Fibroblast of lung (primary cell): ENCODE results near the gene BRI3BP. TPM values are rescaled to one million over a fixed set of nuclear protein-coding genes. Genes with fewer than 3 reads are reported as not detected.

Source experiments
- DNase-seq, 2 donors: peaks; one replicate each; pipeline versions ENCODE4 v3.0.0 to v3.0.0-alpha.2; 2010; ENCODE audit warnings: low read depth in 2 of 2
- H2AFZ ChIP-seq: 2 replicates; pipeline ENCODE4 v1.5.1; 2012; ENCODE audit warnings: low read length, control low read depth, inconsistent platforms
- H3K27ac ChIP-seq: 2 replicates; pipeline ENCODE4 v1.5.1; 2011; ENCODE audit warnings: low read length, control low read depth; ENCODE audit not compliant: insufficient read depth
- H3K27me3 ChIP-seq: 2 replicates; pipeline ENCODE4 v1.5.1; 2011; ENCODE audit warnings: mild to moderate bottlenecking, low read length; ENCODE audit not compliant: control insufficient read depth, insufficient read depth
- H3K36me3 ChIP-seq: 2 replicates; pipeline ENCODE4 v1.5.1; 2011; ENCODE audit warnings: low read length; ENCODE audit not compliant: control insufficient read depth, insufficient read depth
- H3K4me1 ChIP-seq: 2 replicates; pipeline ENCODE4 v1.5.1; 2011; ENCODE audit warnings: low read length; ENCODE audit not compliant: control insufficient read depth, insufficient read depth; ENCODE audit errors: extremely low read depth
- H3K4me2 ChIP-seq: 2 replicates; pipeline ENCODE4 v1.5.1; 2011; ENCODE audit warnings: low read length, control low read depth; ENCODE audit not compliant: insufficient read depth; ENCODE audit errors: extremely low read depth
- H3K4me3 ChIP-seq, 4 experiments: fragments of 200-600 bp in 1 of 4; sonication (generic) in 1 of 4; replicated peaks in 1 of 4; 2 replicates each; pipeline ENCODE4 v1.5.1; 2011 to 2016; ENCODE audit warnings: low read length in 4 of 4, low read depth in 3 of 4, mild to moderate bottlenecking in 3 of 4, control low read depth in 2 of 4, inconsistent platforms in 1 of 4, mixed read lengths in 1 of 4; ENCODE audit not compliant: insufficient read depth in 1 of 4; ENCODE audit errors: control extremely low read depth in 1 of 4
- H3K79me2 ChIP-seq: 2 replicates; pipeline ENCODE4 v1.5.1; 2012; ENCODE audit warnings: mild to moderate bottlenecking, low read length, inconsistent platforms; ENCODE audit not compliant: control insufficient read depth, insufficient read depth
- H3K9ac ChIP-seq: 2 replicates; pipeline ENCODE4 v1.5.1; 2011; ENCODE audit warnings: mild to moderate bottlenecking, low read length, control low read depth; ENCODE audit not compliant: insufficient read depth
- H3K9me3 ChIP-seq: 2 replicates; pipeline ENCODE4 v1.5.1; 2012; ENCODE audit warnings: low read depth, low read length; ENCODE audit not compliant: control insufficient read depth, insufficient read depth
- H4K20me1 ChIP-seq: 2 replicates; pipeline ENCODE4 v1.5.1; 2011; ENCODE audit warnings: low read length; ENCODE audit not compliant: control insufficient read depth, insufficient read depth; ENCODE audit errors: extremely low read depth
- CTCF ChIP-seq, 2 donors: IDR thresholded peaks in 1 of 2; conservative IDR thresholded peaks in 1 of 2; 1 replicate in 1 of 2; 2 replicates in 1 of 2; pipeline ENCODE4 v1.5.1; 2011 to 2012; ENCODE audit warnings: low read length in 2 of 2, control low read depth in 1 of 2, inconsistent platforms in 1 of 2, low read depth in 1 of 2, mild to moderate bottlenecking in 1 of 2
- EZH2 ChIP-seq: IDR thresholded peaks from 2 replicates; pipeline ENCODE4 v1.5.1; 2012; ENCODE audit warnings: low read length, control low read depth, mild to moderate bottlenecking; ENCODE audit errors: missing control alignments
- polyA plus RNA-seq, 2 donors: library from polyadenylated mRNA; depleted of rRNA in 1 of 2; stranded (reverse) in 1 of 2; unstranded in 1 of 2; fragments of >200 nt; gene quantifications; 2 replicates each; pipeline ENCODE4 v1.2.1, GENCODE V29; 2011 to 2012; ENCODE audit warnings: missing spikeins in 1 of 2
- total RNA-seq: library from RNA; depleted of rRNA; stranded (reverse); fragments of >200 nt; gene quantifications from 2 replicates; pipeline ENCODE4 v1.2.1, GENCODE V29; 2014

BRI3BP gene
- total and polyA plus RNA-seq, 2 donors (not counting 1 experiment from before 2014, with no cell fraction given), result 2.3 to 2.5 TPM

GRCh38 chr12:125068391-125068790, 74.9 kb downstream of the BRI3BP start:
- no peak for TF ChIP-seq EZH2
- no peak for TF ChIP-seq CTCF (conservative IDR thresholded peaks at IDR 0.05 in 1 of 2, IDR thresholded peaks at IDR 0.05 in 1 of 2; ENCODE audit: low read depth in 1 of 2, low read length in 2 of 2)
- Histone ChIP-seq H3K79me2 (peaks cover 5% of the 10 kb centered on the region), H3K27ac (no peak overlapping the region), H3K4me2 (no peak overlapping the region), H3K4me1 (peaks cover 6% of the 10 kb centered on the region), H3K9ac (no peak overlapping the region), H3K4me3 (no peak overlapping the region), H3K36me3 (peaks cover 5% of the 10 kb centered on the region), H3K9me3 (no peaks in the 10 kb centered on the region), H3K27me3 (no peaks in the 10 kb centered on the region), H4K20me1 (no peaks in the 10 kb centered on the region), H2AFZ (no peak overlapping the region)
- no peak for DNase-seq

GRCh38 chr12:125069616-125070015, 76.2 kb downstream of the BRI3BP start:
- TF ChIP-seq EZH2 (no peak), CTCF (conservative IDR thresholded peaks at IDR 0.05 in 1 of 2, IDR thresholded peaks at IDR 0.05 in 1 of 2; ENCODE audit: low read depth in 1 of 2, low read length in 2 of 2) (no peak)
- peaks cover 6% of the 10 kb centered on the region for H3K4me1 ChIP-seq
- no peaks in the 10 kb centered on the region for H3K27me3 ChIP-seq
- H3K9me3 ChIP-seq, result no peaks in the 10 kb centered on the region
- no peak for DNase-seq
- H3K4me3 ChIP-seq, result no peak overlapping the region
- no peak overlapping the region for H3K4me2 ChIP-seq
- no peak overlapping the region for H3K9ac ChIP-seq
- H3K79me2 ChIP-seq, result peaks cover 5% of the 10 kb centered on the region
- H2AFZ ChIP-seq, result no peak overlapping the region
- H3K36me3 ChIP-seq, result peaks cover 5% of the 10 kb centered on the region
- H4K20me1 ChIP-seq, result no peaks in the 10 kb centered on the region
- H3K27ac ChIP-seq, result no peak overlapping the region

- H4K20me1 ChIP-seq, result no peaks in the 10 kb centered on the region
- no peak overlapping the region for H3K9ac ChIP-seq
- peaks cover 5% of the 10 kb centered on the region for H3K79me2 ChIP-seq
- no peak overlapping the region for H3K4me3 ChIP-seq
- DNase-seq, result peak; percentile 12 to 19
- H3K27ac ChIP-seq, result no peak overlapping the region
- H2AFZ ChIP-seq, result no peak overlapping the region
- TF ChIP-seq CTCF (conservative IDR thresholded peaks at IDR 0.05 in 1 of 2, IDR thresholded peaks at IDR 0.05 in 1 of 2; ENCODE audit: low read depth in 1 of 2, low read length in 2 of 2), result peak in 1 of 2 donors; percentile 10
- no peak for TF ChIP-seq EZH2
- H3K9me3 ChIP-seq, result no peaks in the 10 kb centered on the region
- H3K36me3 ChIP-seq, result peaks cover 5% of the 10 kb centered on the region
- H3K4me2 ChIP-seq, result no peak overlapping the region
- H3K27me3 ChIP-seq, result no peaks in the 10 kb centered on the region
- peaks cover 4% of the 10 kb centered on the region for H3K4me1 ChIP-seq
Observed at GRCh38 chr12:125070112-125070511, 76.7 kb downstream of the BRI3BP start.
